DMS153 treated with DMSO at 0.1 percent for 48 hours (cell line): ENCODE measurements around the gene CCDC88C.
A peak's percentile ranks its signal among the peaks of the same experiment; 100 is the strongest.

ENCODE experiments used
- DNase-seq: peaks from one replicate; lab custom pipeline; 2025; ENCODE audit not compliant: unreplicated experiment; lab: John Stamatoyannopoulos, UW

The CCDC88C gene

GRCh38 chr14:91365552-91365951 lies 52.1 kb downstream of the CCDC88C start:
- DNase-seq, result no peak

GRCh38 chr14:91364524-91365270 lies 52.9 kb downstream of the CCDC88C start:
- no peak for DNase-seq

- no peak for DNase-seq
Observed at GRCh38 chr14:91363776-91364523, 53.7 kb downstream of the CCDC88C start.

- no peak for DNase-seq
Observed at GRCh38 chr14:91361233-91361811, 56.3 kb downstream of the CCDC88C start.

GRCh38 chr14:91360490-91361232 lies 57.0 kb downstream of the CCDC88C start:
- DNase-seq, result no peak

- DNase-seq, result no peak
Observed at GRCh38 chr14:91358654-91359220, 58.9 kb downstream of the CCDC88C start.

GRCh38 chr14:91358025-91358319 lies 59.6 kb downstream of the CCDC88C start:
- DNase-seq, result no peak

GRCh38 chr14:91357272-91358024 lies 60.2 kb downstream of the CCDC88C start:
- DNase-seq, result no peak

- no peak for DNase-seq
Observed at GRCh38 chr14:91356181-91356763, 61.3 kb downstream of the CCDC88C start.

GRCh38 chr14:91354979-91355685 lies 62.5 kb downstream of the CCDC88C start:
- DNase-seq, result peak; percentile 72

GRCh38 chr14:91354221-91354916 lies 63.3 kb downstream of the CCDC88C start:
- no peak for DNase-seq

GRCh38 chr14:91352728-91353692 lies 64.6 kb downstream of the CCDC88C start:
- no peak for DNase-seq

GRCh38 chr14:91352053-91352452 lies 65.6 kb downstream of the CCDC88C start:
- no peak for DNase-seq

GRCh38 chr14:91351512-91351862 lies 66.1 kb downstream of the CCDC88C start:
- DNase-seq, result no peak

GRCh38 chr14:91350813-91351511 lies 66.7 kb downstream of the CCDC88C start:
- no peak for DNase-seq

GRCh38 chr14:91350483-91350812 lies 67.2 kb downstream of the CCDC88C start:
- no peak for DNase-seq

- DNase-seq, result no peak
Observed at GRCh38 chr14:91349481-91350074, 68.0 kb downstream of the CCDC88C start.
